CD8-positive, alpha-beta memory T cell (primary cell): ENCODE measurements around the gene ITGAV. TPM values are rescaled to one million over a fixed set of nuclear protein-coding genes. Genes with fewer than 3 reads are reported as not detected.
A peak's percentile ranks its signal among the peaks of the same experiment; 100 is the strongest.

Experiments
- CTCF ChIA-PET: fragments of 350-600 bp; sonication (Branson Sonifier 250); formaldehyde crosslinking; loops from one replicate; lab custom pipeline; 2021; ENCODE audit warnings: antibody characterized with exemption; lab: Charles Lee
- POLR2A ChIA-PET: fragments of 350-600 bp; sonication (Branson Sonifier 250); formaldehyde crosslinking; loops from one replicate; lab custom pipeline; 2021; ENCODE audit warnings: antibody characterized with exemption; lab: Charles Lee
- DNase-seq, 5 donors: peaks; one replicate each; pipeline versions ENCODE4 v3.0.0 to v3.0.0-alpha.2; 2020 to 2022; ENCODE audit warnings: mixed read lengths in 1 of 5
- H3K27ac ChIP-seq: one replicate; pipeline ENCODE4 v1.7.0; 2013; ENCODE audit warnings: low read depth, mild to moderate bottlenecking, low read length, moderate library complexity
- H3K27me3 ChIP-seq: 2 replicates; pipeline ENCODE4 v1.7.0; 2013; ENCODE audit warnings: low read length, mild to moderate bottlenecking; ENCODE audit not compliant: insufficient read depth, poor library complexity, severe bottlenecking
- H3K36me3 ChIP-seq: 2 replicates; pipeline ENCODE4 v1.7.0; 2013; ENCODE audit warnings: mild to moderate bottlenecking, low read length, moderate library complexity; ENCODE audit not compliant: insufficient read depth
- H3K4me1 ChIP-seq: 2 replicates; pipeline ENCODE4 v1.7.0; 2013; ENCODE audit warnings: mild to moderate bottlenecking, low read length, moderate library complexity; ENCODE audit not compliant: insufficient read depth
- H3K4me3 ChIP-seq: 2 replicates; pipeline ENCODE4 v1.7.0; 2013; ENCODE audit warnings: mild to moderate bottlenecking, low read length
- H3K9me3 ChIP-seq: 2 replicates; pipeline ENCODE4 v1.7.0; 2013; ENCODE audit warnings: mild to moderate bottlenecking, low read length
- H3K27ac Mint-ChIP-seq, 8 donors: one replicate each; pipeline ENCODE4 v1.8.0; 2020 to 2021; ENCODE audit warnings: mixed read lengths in 8 of 8, mild to moderate bottlenecking in 6 of 8, inconsistent platforms in 3 of 8, moderate library complexity in 3 of 8
- H3K27me3 Mint-ChIP-seq, 2 donors: one replicate each; pipeline ENCODE4 v1.8.0; 2020 to 2021; ENCODE audit warnings: mixed read lengths in 2 of 2, mild to moderate bottlenecking in 1 of 2, moderate library complexity in 1 of 2
- H3K36me3 Mint-ChIP-seq, 3 donors: one replicate each; pipeline ENCODE4 v1.8.0; 2020 to 2021; ENCODE audit warnings: mixed read lengths in 3 of 3, inconsistent platforms in 1 of 3, mild to moderate bottlenecking in 1 of 3
- H3K4me1 Mint-ChIP-seq, 3 donors: one replicate each; pipeline ENCODE4 v1.8.0; 2020 to 2021; ENCODE audit warnings: mixed read lengths in 3 of 3, inconsistent platforms in 1 of 3, mild to moderate bottlenecking in 1 of 3
- H3K4me3 Mint-ChIP-seq, 7 donors: one replicate each; pipeline ENCODE4 v1.8.0; 2020 to 2021; ENCODE audit warnings: mixed read lengths in 7 of 7, mild to moderate bottlenecking in 6 of 7, moderate library complexity in 4 of 7, inconsistent platforms in 2 of 7
- H3K9me3 Mint-ChIP-seq, 5 donors: one replicate each; pipeline ENCODE4 v1.8.0; 2020 to 2022; ENCODE audit warnings: mixed read lengths in 5 of 5, mild to moderate bottlenecking in 3 of 5, moderate library complexity in 2 of 5, inconsistent platforms in 1 of 5
- polyA plus RNA-seq: library from polyadenylated mRNA; unstranded; fragments of 300-500 nt; fragmentation: Illumina TruSeq; gene quantifications from one replicate; pipeline ENCODE4 v1.2.3, GENCODE V29; 2021
- total RNA-seq, 2 experiments: library from RNA; stranded (reverse); gene quantifications; one replicate each; pipeline ENCODE4 v1.2.3, GENCODE V29; 2021

ITGAV gene
- total and polyA plus RNA-seq, 3 experiments from 2014 or later: 3.2 to 10.7 (median 8.7) TPM

GRCh38 chr2:186691231-186691630 lies 101.4 kb downstream of the ITGAV start:
- POLR2A ChIA-PET: no interaction called here
- H3K4me3 ChIP-seq: no peak overlapping the region
- H3K4me3 Mint-ChIP-seq: peak overlapping the region in 2 of 7 donors; percentile 7 to 18
- H3K4me1 ChIP-seq: no peaks in the 10 kb centered on the region
- peaks cover 8% of the 10 kb centered on the region for H3K27me3 ChIP-seq
- no peak for DNase-seq
- CTCF ChIA-PET: no interaction called here
- H3K27ac ChIP-seq: no peak overlapping the region
- no peaks in the 10 kb centered on the region for H3K9me3 ChIP-seq
- no peak overlapping the region for H3K27ac Mint-ChIP-seq
- peaks cover 12 to 21% (median 13%) of the 10 kb centered on the region in 3 donors for H3K4me1 Mint-ChIP-seq
- peaks cover 7 to 16% (median 12%) of the 10 kb centered on the region in 5 donors for H3K9me3 Mint-ChIP-seq
- H3K36me3 Mint-ChIP-seq: no peaks in the 10 kb centered on the region
- H3K27me3 Mint-ChIP-seq: peaks cover 3 to 39% of the 10 kb centered on the region in 2 donors
- no peaks in the 10 kb centered on the region for H3K36me3 ChIP-seq

GRCh38 chr2:186691900-186692299 lies 102.0 kb downstream of the ITGAV start:
- H3K4me3 Mint-ChIP-seq: peak overlapping the region in 1 of 7 donors; percentile 9
- POLR2A ChIA-PET: no interaction called here

GRCh38 chr2:186693446-186693832 lies 103.6 kb downstream of the ITGAV start:
- H3K36me3 Mint-ChIP-seq: no peaks in the 10 kb centered on the region
- ChIA-PET CTCF (no interaction called here), POLR2A (no interaction called here)
- peaks cover 12 to 21% (median 13%) of the 10 kb centered on the region in 3 donors for H3K4me1 Mint-ChIP-seq
- peaks cover 0 to 3% (median 0%) of the 10 kb centered on the region in 5 donors for H3K9me3 Mint-ChIP-seq
- H3K4me3 ChIP-seq: peak overlapping the region; percentile 58
- H3K36me3 ChIP-seq: no peaks in the 10 kb centered on the region
- no peak overlapping the region for H3K27ac Mint-ChIP-seq
- H3K4me3 Mint-ChIP-seq: peak overlapping the region in 6 of 7 donors; percentile 4 to 88 (median 24)
- no peaks in the 10 kb centered on the region for H3K4me1 ChIP-seq
- no peak overlapping the region for H3K27ac ChIP-seq
- DNase-seq: no peak
- H3K27me3 Mint-ChIP-seq: peaks cover 5 to 53% of the 10 kb centered on the region in 2 donors
- H3K27me3 ChIP-seq: peaks cover 8% of the 10 kb centered on the region
- no peaks in the 10 kb centered on the region for H3K9me3 ChIP-seq

More at GRCh38 chr2:186691900-186692299, 102.0 kb downstream of the ITGAV start:
- Mint-ChIP-seq H3K9me3 (peaks cover 7 to 16% (median 10%) of the 10 kb centered on the region in 5 donors), H3K36me3 (no peaks in the 10 kb centered on the region), H3K4me1 (peaks cover 12 to 21% (median 13%) of the 10 kb centered on the region in 3 donors), H3K27me3 (peaks cover 3 to 46% of the 10 kb centered on the region in 2 donors), H3K27ac (no peak overlapping the region)
- CTCF ChIA-PET: no interaction called here
- Histone ChIP-seq H3K27ac (no peak overlapping the region), H3K9me3 (no peaks in the 10 kb centered on the region), H3K4me3 (no peak overlapping the region), H3K4me1 (no peaks in the 10 kb centered on the region), H3K36me3 (no peaks in the 10 kb centered on the region), H3K27me3 (peaks cover 8% of the 10 kb centered on the region)
- no peak for DNase-seq

- no peaks in the 10 kb centered on the region for H3K36me3 ChIP-seq
- no peaks in the 10 kb centered on the region for H3K36me3 Mint-ChIP-seq
- H3K27ac Mint-ChIP-seq: no peak overlapping the region
- H3K27me3 ChIP-seq: peaks cover 8% of the 10 kb centered on the region
- H3K27ac ChIP-seq: no peak overlapping the region
- H3K4me1 ChIP-seq: no peaks in the 10 kb centered on the region
- H3K9me3 ChIP-seq: no peaks in the 10 kb centered on the region
- H3K4me1 Mint-ChIP-seq: peaks cover 12 to 21% (median 13%) of the 10 kb centered on the region in 3 donors
- H3K4me3 ChIP-seq: no peak overlapping the region
- peak overlapping the region in 5 of 7 donors; percentile 3 to 47 (median 24) for H3K4me3 Mint-ChIP-seq
- ChIA-PET CTCF (no interaction called here), POLR2A (no interaction called here)
- H3K9me3 Mint-ChIP-seq: no peaks in the 10 kb centered on the region
- H3K27me3 Mint-ChIP-seq: peaks cover 7 to 68% of the 10 kb centered on the region in 2 donors
- no peak for DNase-seq
Observed at GRCh38 chr2:186695081-186695756, 105.4 kb downstream of the ITGAV start.

GRCh38 chr2:186696290-186696689 lies 106.4 kb downstream of the ITGAV start:
- peaks cover 12 to 21% (median 13%) of the 10 kb centered on the region in 3 donors for H3K4me1 Mint-ChIP-seq
- no peak overlapping the region for H3K4me3 ChIP-seq
- H3K9me3 Mint-ChIP-seq: no peaks in the 10 kb centered on the region
- H3K36me3 ChIP-seq: no peaks in the 10 kb centered on the region
- POLR2A ChIA-PET: no interaction called here
- H3K4me1 ChIP-seq: no peaks in the 10 kb centered on the region
- H3K27ac ChIP-seq: no peak overlapping the region
- DNase-seq: no peak
- CTCF ChIA-PET: no interaction called here
- H3K27me3 Mint-ChIP-seq: peaks cover 7 to 72% of the 10 kb centered on the region in 2 donors
- H3K27me3 ChIP-seq: peaks cover 8% of the 10 kb centered on the region
- peak overlapping the region in 1 of 7 donors; percentile 4 for H3K4me3 Mint-ChIP-seq
- no peaks in the 10 kb centered on the region for H3K9me3 ChIP-seq
- H3K27ac Mint-ChIP-seq: no peak overlapping the region
- H3K36me3 Mint-ChIP-seq: no peaks in the 10 kb centered on the region

- Histone ChIP-seq H3K4me1 (no peaks in the 10 kb centered on the region), H3K9me3 (no peaks in the 10 kb centered on the region), H3K27me3 (peaks cover 8% of the 10 kb centered on the region), H3K36me3 (no peaks in the 10 kb centered on the region), H3K27ac (no peak overlapping the region), H3K4me3 (no peak overlapping the region)
- ChIA-PET POLR2A (no interaction called here), CTCF (no interaction called here)
- Mint-ChIP-seq H3K9me3 (no peaks in the 10 kb centered on the region), H3K27me3 (peaks cover 8 to 75% of the 10 kb centered on the region in 2 donors), H3K36me3 (no peaks in the 10 kb centered on the region), H3K4me3 (no peak overlapping the region), H3K4me1 (peaks cover 12 to 21% (median 13%) of the 10 kb centered on the region in 3 donors), H3K27ac (no peak overlapping the region)
- DNase-seq: no peak
Observed at GRCh38 chr2:186696804-186697203, 106.9 kb downstream of the ITGAV start.

- Mint-ChIP-seq H3K36me3 (no peaks in the 10 kb centered on the region), H3K27ac (no peak overlapping the region), H3K4me1 (peaks cover 12 to 21% (median 13%) of the 10 kb centered on the region in 3 donors), H3K4me3 (no peak overlapping the region), H3K27me3 (peaks cover 8 to 76% of the 10 kb centered on the region in 2 donors), H3K9me3 (no peaks in the 10 kb centered on the region)
- ChIA-PET POLR2A (no interaction called here), CTCF (no interaction called here)
- Histone ChIP-seq H3K27me3 (peaks cover 11% of the 10 kb centered on the region), H3K36me3 (no peaks in the 10 kb centered on the region), H3K4me1 (no peaks in the 10 kb centered on the region), H3K9me3 (no peaks in the 10 kb centered on the region), H3K4me3 (no peak overlapping the region), H3K27ac (no peak overlapping the region)
- no peak for DNase-seq
Observed at GRCh38 chr2:186697536-186697935, 107.7 kb downstream of the ITGAV start.

GRCh38 chr2:186699742-186700141 lies 109.9 kb downstream of the ITGAV start:
- H3K4me3 Mint-ChIP-seq: no peak overlapping the region
- no peak for DNase-seq
- H3K4me1 Mint-ChIP-seq: peaks cover 7 to 10% (median 8%) of the 10 kb centered on the region in 3 donors
- ChIA-PET CTCF (no interaction called here), POLR2A (no interaction called here)
- no peaks in the 10 kb centered on the region for H3K36me3 Mint-ChIP-seq
- Histone ChIP-seq H3K27ac (no peak overlapping the region), H3K4me1 (no peaks in the 10 kb centered on the region), H3K9me3 (no peaks in the 10 kb centered on the region), H3K27me3 (peaks cover 3% of the 10 kb centered on the region), H3K36me3 (no peaks in the 10 kb centered on the region), H3K4me3 (no peak overlapping the region)
- peaks cover 4 to 59% of the 10 kb centered on the region in 2 donors for H3K27me3 Mint-ChIP-seq
- H3K9me3 Mint-ChIP-seq: no peaks in the 10 kb centered on the region
- H3K27ac Mint-ChIP-seq: no peak overlapping the region
